GM20431 (cell line): ENCODE results near the gene GLRB.
"Not testable (repeated sequence)": the region's sequence is repeated elsewhere in the genome, so short reads cannot be mapped to it uniquely, and the experiment has no call there.

Experiments used
- in situ Hi-C: fragments of 300-500 bp; cut with MseI, MboI; formaldehyde crosslinking; loops from one replicate; pipeline ENCODE4 v1.15.0; 2020; ENCODE audit warnings: low sequenced_read_pairs; ENCODE audit not compliant: unreplicated experiment

Gene GLRB

GRCh38 chr4:157075811-157076577, at the start of gene GLRB:
Gene GLRB (plus strand): TSS chr4:157076150. CDS start chr4:157078025, 1,875 bp downstream.
- in situ Hi-C loops: no loop called here

- in situ Hi-C loops: no loop called here
These were observed 40.5 kb upstream of the GLRB start for GRCh38 chr4:157035471-157035870.

GRCh38 chr4:157040405-157040804, 35.5 kb upstream of the GLRB start:
- in situ Hi-C loops: no loop called here

- in situ Hi-C loops: no loop called here
These were observed 32.8 kb upstream of the GLRB start for GRCh38 chr4:157043131-157043530.

GRCh38 chr4:157045507-157046127, 30.3 kb upstream of the GLRB start:
- in situ Hi-C loops: no loop called here

GRCh38 chr4:157048248-157048647, 27.7 kb upstream of the GLRB start:
- in situ Hi-C loops: no loop called here

GRCh38 chr4:157050561-157050960, 25.4 kb upstream of the GLRB start:
- in situ Hi-C loops: no loop called here

GRCh38 chr4:157052429-157053040, 23.4 kb upstream of the GLRB start:
- in situ Hi-C loops: no loop called here

GRCh38 chr4:157057218-157057617, 18.7 kb upstream of the GLRB start:
- in situ Hi-C loops: no loop called here

- in situ Hi-C loops: not testable (repeated sequence)
These were observed 17.1 kb upstream of the GLRB start for GRCh38 chr4:157058899-157059298.

- in situ Hi-C loops: no loop called here
These were observed 3.9 kb upstream of the GLRB start for GRCh38 chr4:157072002-157072401.

GRCh38 chr4:157075401-157075800, 549 bp upstream of the GLRB start:
- in situ Hi-C loops: no loop called here

- in situ Hi-C loops: no loop called here
These were observed 613 bp downstream of the GLRB start for GRCh38 chr4:157076578-157076947.

- in situ Hi-C loops: no loop called here
These were observed 3.5 kb downstream of the GLRB start for GRCh38 chr4:157079441-157079840.

- in situ Hi-C loops: no loop called here
These were observed 4.7 kb downstream of the GLRB start for GRCh38 chr4:157080605-157081004.

GRCh38 chr4:157095716-157096115, 19.8 kb downstream of the GLRB start:
- in situ Hi-C loops: no loop called here

GRCh38 chr4:157096439-157096838, 20.5 kb downstream of the GLRB start:
- in situ Hi-C loops: no loop called here

- in situ Hi-C loops: no loop called here
These were observed 23.6 kb downstream of the GLRB start for GRCh38 chr4:157099506-157099905.

GRCh38 chr4:157104541-157104940, 28.6 kb downstream of the GLRB start:
- in situ Hi-C loops: no loop called here

GRCh38 chr4:157114671-157115070, 38.7 kb downstream of the GLRB start:
- in situ Hi-C loops: no loop called here

- in situ Hi-C loops: no loop called here
These were observed 39.8 kb downstream of the GLRB start for GRCh38 chr4:157115613-157116335.
